SK-N-SH treated with all-trans-retinoic acid at 6 μM for 48 hours (cell line): ENCODE results near the gene FTCDNL1.

Source experiments
- ATAC-seq: fragments of 200-7000 bp; cut with Tn5 transposase; 3 replicates; pipeline ENCODE4 v1.9.1; 2020; ENCODE audit warnings: mild to moderate bottlenecking, moderate library complexity
- ARNTL ChIP-seq: fragments of 450-650 bp; formaldehyde crosslinking; IDR thresholded peaks from 2 replicates; pipeline ENCODE4 v1.5.0; 2020; ENCODE audit warnings: low read depth, mild to moderate bottlenecking, moderate library complexity, borderline replicate concordance
- BACH2 ChIP-seq: fragments of 250-450 bp; sonication (Bioruptor Pico); IDR thresholded peaks from 2 replicates; pipeline ENCODE4 v1.9.0; 2021; ENCODE audit warnings: mild to moderate bottlenecking, borderline replicate concordance
- CREB5 ChIP-seq: fragments of 250-450 bp; sonication (Bioruptor Pico); IDR thresholded peaks from 2 replicates; pipeline ENCODE4 v1.5.1; 2020; ENCODE audit warnings: low read depth, mild to moderate bottlenecking, moderate library complexity
- CSRNP3 ChIP-seq: fragments of 250-450 bp; sonication (Bioruptor Pico); IDR thresholded peaks from 2 replicates; pipeline ENCODE4 v1.5.1; 2021; ENCODE audit warnings: mild to moderate bottlenecking, moderate library complexity
- ESRRG ChIP-seq: fragments of 250-450 bp; sonication (Bioruptor Pico); IDR thresholded peaks from 2 replicates; pipeline ENCODE4 v1.6.1; 2021; ENCODE audit warnings: mild to moderate bottlenecking
- GLIS3 ChIP-seq: fragments of 250-450 bp; sonication (Bioruptor Pico); IDR thresholded peaks from 2 replicates; pipeline ENCODE4 v1.5.0; 2020; ENCODE audit warnings: mild to moderate bottlenecking, moderate library complexity
- ISL1 ChIP-seq: fragments of 250-450 bp; sonication (Bioruptor Pico); IDR thresholded peaks from 2 replicates; pipeline ENCODE4 v2.1.2; 2022; ENCODE audit warnings: mild to moderate bottlenecking, moderate library complexity
- OSR1 ChIP-seq: fragments of 250-450 bp; sonication (Bioruptor Pico); IDR thresholded peaks from 2 replicates; pipeline ENCODE4 v1.8.0; 2022; ENCODE audit warnings: moderate library complexity, mild to moderate bottlenecking, inconsistent platforms
- PATZ1 ChIP-seq: fragments of 250-450 bp; sonication (Bioruptor Pico); IDR thresholded peaks from 2 replicates; pipeline ENCODE4 v1.8.0; 2020; ENCODE audit warnings: mild to moderate bottlenecking, moderate library complexity, borderline replicate concordance
- POU6F1 ChIP-seq: fragments of 250-450 bp; sonication (Bioruptor Pico); IDR thresholded peaks from 2 replicates; pipeline ENCODE4 v1.8.0; 2021; ENCODE audit warnings: low read depth, mild to moderate bottlenecking, moderate library complexity, borderline replicate concordance
- RARB ChIP-seq: fragments of 250-450 bp; sonication (Bioruptor Pico); IDR thresholded peaks from 2 replicates; pipeline ENCODE4 v1.8.0; 2021; ENCODE audit warnings: mild to moderate bottlenecking, moderate library complexity
- SNAI2 ChIP-seq: fragments of 250-450 bp; sonication (Bioruptor Pico); IDR thresholded peaks from 2 replicates; pipeline ENCODE4 v1.5.0; 2020; ENCODE audit warnings: mild to moderate bottlenecking, moderate library complexity
- TCF4 ChIP-seq: fragments of 250-450 bp; sonication (Bioruptor Pico); IDR thresholded peaks from 2 replicates; pipeline ENCODE4 v1.8.0; 2021; ENCODE audit warnings: mild to moderate bottlenecking, moderate library complexity, borderline replicate concordance
- TOX ChIP-seq: fragments of 250-450 bp; sonication (Bioruptor Pico); IDR thresholded peaks from 2 replicates; pipeline ENCODE4 v1.8.0; 2021; ENCODE audit warnings: mild to moderate bottlenecking, moderate library complexity, borderline replicate concordance
- TSHZ2 ChIP-seq: fragments of 250-450 bp; sonication (Bioruptor Pico); IDR thresholded peaks from 2 replicates; pipeline ENCODE4 v1.5.0; 2020; ENCODE audit warnings: mild to moderate bottlenecking, moderate library complexity
- ZC3H10 ChIP-seq: fragments of 250-450 bp; sonication (Bioruptor Pico); IDR thresholded peaks from 2 replicates; pipeline ENCODE4 v1.5.1; 2021; ENCODE audit warnings: mild to moderate bottlenecking, moderate library complexity
- ZFP3 ChIP-seq: fragments of 250-450 bp; sonication (Bioruptor Pico); IDR thresholded peaks from 2 replicates; pipeline ENCODE4 v1.5.0; 2020; ENCODE audit warnings: mild to moderate bottlenecking, moderate library complexity
- ZNF565 ChIP-seq: fragments of 450-650 bp; formaldehyde crosslinking; conservative IDR thresholded peaks from 2 replicates; pipeline ENCODE4 v1.5.0; 2020; ENCODE audit warnings: low read depth, mild to moderate bottlenecking, moderate library complexity
- ZNF70 ChIP-seq: fragments of 450-650 bp; formaldehyde crosslinking; IDR thresholded peaks from 2 replicates; pipeline ENCODE4 v1.5.0; 2020; ENCODE audit warnings: mild to moderate bottlenecking, moderate library complexity
- ZNF8 ChIP-seq: fragments of 450-650 bp; formaldehyde crosslinking; IDR thresholded peaks from 2 replicates; pipeline ENCODE4 v1.5.0; 2020; ENCODE audit warnings: mild to moderate bottlenecking, moderate library complexity

The FTCDNL1 gene

DNA sequence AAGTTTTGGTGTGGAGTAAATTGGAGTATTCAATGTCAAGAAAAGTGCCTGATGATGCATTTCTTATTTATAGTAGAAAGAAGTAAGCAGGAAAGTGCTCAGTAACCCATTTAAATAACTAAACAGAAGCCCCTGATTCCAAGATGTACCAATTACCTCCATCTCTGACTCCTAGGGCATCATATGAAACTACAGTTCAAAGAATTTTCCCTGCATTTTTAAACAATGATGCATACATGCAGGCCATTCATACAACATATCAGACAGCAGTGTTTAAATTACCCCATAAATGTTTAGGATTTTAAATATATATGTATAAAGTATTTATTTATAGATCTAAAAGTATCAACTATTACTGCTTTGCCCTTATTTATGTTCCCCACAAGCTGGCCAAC lies 36.2 kb downstream of the FTCDNL1 start:
- TF ChIP-seq ZFP3: no peak
- no peak for TF ChIP-seq BACH2
- TF ChIP-seq OSR1 (CRISPR knock-in tag): no peak
- no peak for TF ChIP-seq CSRNP3 (CRISPR knock-in tag)
- no peak for TF ChIP-seq POU6F1 (CRISPR knock-in tag)
- no peak for TF ChIP-seq GLIS3 (CRISPR knock-in tag)
- TF ChIP-seq SNAI2 (CRISPR knock-in tag): no peak
- no peak for TF ChIP-seq ZNF70 (CRISPR knock-in tag)
- no peak for TF ChIP-seq RARB
- TF ChIP-seq PATZ1 (CRISPR knock-in tag): no peak
- TF ChIP-seq TOX (CRISPR knock-in tag): no peak
- TF ChIP-seq ESRRG (CRISPR knock-in tag): no peak
- no peak for TF ChIP-seq ARNTL (CRISPR knock-in tag)
- no peak for TF ChIP-seq ISL1
- TF ChIP-seq TCF4 (CRISPR knock-in tag): no peak
- ATAC-seq: no peak

DNA sequence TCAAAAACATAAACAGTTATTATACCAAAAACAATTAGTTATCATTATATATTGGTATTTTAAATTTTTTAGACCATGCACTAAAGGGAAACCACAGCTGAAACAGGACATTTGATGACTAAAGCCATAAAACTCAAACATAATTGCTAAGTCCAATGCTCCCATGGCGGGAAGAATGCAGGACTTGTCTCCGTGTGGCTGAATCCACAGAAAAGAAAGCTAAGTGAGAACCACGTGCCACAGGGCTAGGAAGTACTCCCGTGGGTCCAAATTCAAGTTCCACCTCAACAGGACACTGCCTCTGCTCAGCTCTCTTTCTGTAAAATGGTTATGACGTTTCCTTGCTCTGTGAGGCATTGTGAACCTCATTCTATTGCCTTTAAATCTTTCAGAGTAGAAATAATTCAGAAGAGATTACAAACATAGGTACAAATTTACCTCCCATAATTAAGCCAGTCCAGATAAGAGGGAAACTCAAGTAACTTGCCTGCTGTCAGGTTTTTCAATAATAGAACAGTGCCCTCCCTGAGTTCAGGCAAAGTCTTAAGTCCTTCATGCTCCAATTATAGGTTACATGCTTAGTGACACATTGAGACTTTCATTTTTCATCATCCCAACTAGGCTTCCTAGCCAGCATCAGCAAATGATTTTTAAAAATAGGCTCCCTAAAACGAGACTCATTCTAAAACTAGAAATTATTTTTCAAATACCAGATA lies 36.7 kb downstream of the FTCDNL1 start:
- ATAC-seq: no peak
- TF ChIP-seq ZNF8: no peak
- no peak for TF ChIP-seq ZNF70 (CRISPR knock-in tag)
- TF ChIP-seq TCF4 (CRISPR knock-in tag): no peak
- no peak for TF ChIP-seq ZC3H10 (CRISPR knock-in tag)
- TF ChIP-seq CREB5: no peak
- TF ChIP-seq TSHZ2: no peak
- TF ChIP-seq CSRNP3 (CRISPR knock-in tag): no peak
- no peak for TF ChIP-seq OSR1 (CRISPR knock-in tag)
- no peak for TF ChIP-seq TOX (CRISPR knock-in tag)
- TF ChIP-seq RARB: no peak
- no peak for TF ChIP-seq ESRRG (CRISPR knock-in tag)
- TF ChIP-seq ZNF565 (CRISPR knock-in tag): no peak
